IMR-90 (cell line): ENCODE measurements around the gene BMP8A. TPM values are rescaled to one million over a fixed set of nuclear protein-coding genes. Genes with fewer than 3 reads are reported as not detected.

Experiments
- ATAC-seq: fragments of 200-7000 bp; cut with Tn5 transposase; 2 replicates; pipeline ENCODE4 v1.9.1; 2020; ENCODE audit warnings: low read depth, mild to moderate bottlenecking, moderate library complexity
- BruUV-seq: library from RNA; stranded (reverse); fragments of 400-500 nt; replicated peaks from 2 replicates; lab custom pipeline; 2021; lab: Mats Ljungman, UMichigan
- CTCF ChIA-PET: fragments of 300-600 bp; formaldehyde crosslinking; extraction: SDS; loops from one replicate; lab custom pipeline; 2021; ENCODE audit warnings: antibody characterized with exemption; lab: Yijun Ruan, JAX
- POLR2A ChIA-PET: fragments of 300-600 bp; sonication (Branson Sonifier 250); formaldehyde crosslinking; loops from one replicate; lab custom pipeline; 2022; ENCODE audit warnings: antibody characterized with exemption; ENCODE audit not compliant: unreplicated experiment; lab: Charles Lee
- DNase-seq: peaks from one replicate; pipeline ENCODE4 v3.0.0; 2013
- H2AFZ ChIP-seq: replicated peaks from 2 replicates; pipeline ENCODE3; 2013; ENCODE audit warnings: low read length, mild to moderate bottlenecking; ENCODE audit not compliant: poor library complexity
- H2AK5ac ChIP-seq: 2 replicates; pipeline ENCODE4 v1.6.1; 2013; ENCODE audit warnings: low read depth, low read length, inconsistent platforms
- H2AK9ac ChIP-seq: replicated peaks from 2 replicates; pipeline ENCODE3; 2013; ENCODE audit warnings: mild to moderate bottlenecking, low read depth, low read length, moderate library complexity; ENCODE audit not compliant: poor library complexity
- H2BK120ac ChIP-seq: 2 replicates; pipeline ENCODE4 v1.6.1; 2013; ENCODE audit warnings: low read depth, low read length, inconsistent platforms
- H2BK15ac ChIP-seq: 3 replicates; pipeline ENCODE4 v1.6.1; 2013; ENCODE audit warnings: low read depth, low read length, inconsistent platforms
- H2BK20ac ChIP-seq: 2 replicates; pipeline ENCODE4 v1.6.1; 2013; ENCODE audit warnings: low read depth, mild to moderate bottlenecking, inconsistent platforms, low read length, moderate library complexity
- H2BK5ac ChIP-seq: 2 replicates; pipeline ENCODE4 v1.6.1; 2013; ENCODE audit warnings: mild to moderate bottlenecking, low read depth, low read length, inconsistent platforms; ENCODE audit not compliant: poor library complexity, severe bottlenecking
- H3K14ac ChIP-seq: replicated peaks from 2 replicates; pipeline ENCODE4 v1.6.1; 2013; ENCODE audit warnings: low read depth, low read length, inconsistent platforms
- H3K18ac ChIP-seq: 2 replicates; pipeline ENCODE4 v1.6.1; 2013; ENCODE audit warnings: low read depth, low read length, control low read depth
- H3K23ac ChIP-seq: 2 replicates; pipeline ENCODE4 v1.6.1; 2013; ENCODE audit warnings: low read depth, low read length, inconsistent platforms
- H3K27ac ChIP-seq: 2 replicates; pipeline ENCODE4 v1.5.1; 2013; ENCODE audit warnings: mild to moderate bottlenecking, control low read depth, low read length; ENCODE audit not compliant: insufficient read depth
- H3K27me3 ChIP-seq: 2 replicates; pipeline ENCODE4 v1.6.1; 2013; ENCODE audit warnings: low read length; ENCODE audit not compliant: control insufficient read depth, insufficient read depth
- H3K36me3 ChIP-seq: 2 replicates; pipeline ENCODE4 v1.6.1; 2013; ENCODE audit warnings: low read length, mixed read lengths; ENCODE audit not compliant: control insufficient read depth, insufficient read depth
- H3K4ac ChIP-seq: 2 replicates; pipeline ENCODE4 v1.6.1; 2013; ENCODE audit warnings: low read depth, low read length, inconsistent platforms
- H3K4me1 ChIP-seq: 2 replicates; pipeline ENCODE4 v1.6.1; 2013; ENCODE audit warnings: low read length, mixed read lengths; ENCODE audit not compliant: control insufficient read depth, insufficient read depth
- H3K4me2 ChIP-seq: 2 replicates; pipeline ENCODE4 v1.6.1; 2013; ENCODE audit warnings: low read depth, mild to moderate bottlenecking, control low read depth, low read length, moderate library complexity
- H3K4me3 ChIP-seq: 2 replicates; pipeline ENCODE4 v1.5.1; 2013; ENCODE audit warnings: low read depth, mild to moderate bottlenecking, control low read depth, low read length, moderate library complexity; ENCODE audit not compliant: insufficient read depth
- H3K56ac ChIP-seq: 2 replicates; pipeline ENCODE4 v1.6.1; 2013; ENCODE audit warnings: low read length, inconsistent platforms; ENCODE audit not compliant: insufficient read depth; ENCODE audit errors: extremely low read depth
- H3K79me1 ChIP-seq, 2 experiments: 2 replicates each; pipeline ENCODE4 v1.6.1; 2013; ENCODE audit warnings: low read length in 2 of 2, inconsistent platforms in 1 of 2, low read depth in 1 of 2
- H3K9ac ChIP-seq: 2 replicates; pipeline ENCODE4 v1.6.1; 2013; ENCODE audit warnings: low read depth, low read length, control low read depth
- H3K9me1 ChIP-seq: 2 replicates; pipeline ENCODE4 v1.6.1; 2013; ENCODE audit warnings: low read length, inconsistent platforms; ENCODE audit not compliant: insufficient read depth
- H3K9me3 ChIP-seq: 2 replicates; pipeline ENCODE4 v1.6.1; 2013; ENCODE audit warnings: low read length; ENCODE audit not compliant: control insufficient read depth, insufficient read depth
- H4K20me1 ChIP-seq: 2 replicates; pipeline ENCODE4 v1.6.1; 2013; ENCODE audit warnings: low read length, inconsistent platforms; ENCODE audit not compliant: insufficient read depth
- H4K5ac ChIP-seq: 2 replicates; pipeline ENCODE4 v1.6.1; 2013; ENCODE audit warnings: mild to moderate bottlenecking, low read depth, low read length, control low read depth
- H4K8ac ChIP-seq, 2 experiments: 2 replicates each; pipeline ENCODE4 v1.6.1; 2013; ENCODE audit warnings: low read depth in 2 of 2, low read length in 2 of 2, control low read depth in 1 of 2, inconsistent platforms in 1 of 2
- H4K91ac ChIP-seq: 2 replicates; pipeline ENCODE4 v1.6.1; 2013; ENCODE audit warnings: low read depth, low read length, inconsistent platforms; ENCODE audit not compliant: insufficient read depth
- RCOR1 ChIP-seq: IDR thresholded peaks from 2 replicates; pipeline ENCODE4 v1.6.1; 2012; ENCODE audit warnings: mild to moderate bottlenecking, low read length, improper control_type of control experiment; ENCODE audit not compliant: insufficient replicate concordance
- WGBS, 2 experiments: methylation state at CpG; one replicate each; pipeline versions ENCODE4 v1.1.5 to v1.1.7; 2013; ENCODE audit warnings: missing lambda C conversion rate in 2 of 2; ENCODE audit not compliant: insufficient read length in 1 of 2; ENCODE audit errors: extremely low coverage in 2 of 2; 5-methylcytosine and 5-hydroxymethylcytosine counted together
- dilution Hi-C: fragments of 300-500 bp; cut with HindIII; formaldehyde crosslinking; loops from one replicate; pipeline ENCODE4 v1.14.3; 2018; ENCODE audit warnings: low sequenced_read_pairs; ENCODE audit not compliant: unreplicated experiment
- in situ Hi-C: fragments of 300-500 bp; cut with MboI; formaldehyde crosslinking; loops from 3 replicates; pipeline ENCODE4 v1.14.3; 2019; ENCODE audit warnings: low sequenced_read_pairs, inconsistent platforms, mixed read lengths
- intact Hi-C: fragments of 100-400 bp; cut with micrococcal nuclease; formaldehyde crosslinking; loops from 2 replicates; pipeline ENCODE4 v1.10.0; 2022
- polyA plus RNA-seq, 3 experiments: library from polyadenylated mRNA; depleted of rRNA; stranded (reverse); fragments of >200 nt; gene quantifications; 2 replicates each; pipeline ENCODE4 v1.2.3, GENCODE V29; 2012; ENCODE audit warnings: low replicate concordance in 1 of 3
- total RNA-seq: library from RNA; depleted of rRNA; stranded (reverse); fragments of >200 nt; gene quantifications from 2 replicates; pipeline ENCODE4 v1.2.3, GENCODE V29; 2012

Gene BMP8A
- total and polyA plus RNA-seq, 2 of the 4 experiments (the other 2 are of a cell fraction): not detected

GRCh38 chr1:39452081-39452480 lies 39.4 kb upstream of the BMP8A start:
- H4K91ac ChIP-seq: peak overlapping the region; percentile 84
- H4K20me1 ChIP-seq: peaks cover 4% of the 10 kb centered on the region; the same call in 1 of the 2 replicates
- H3K18ac ChIP-seq: peak overlapping the region; percentile 77
- H3K4me2 ChIP-seq: no peak overlapping the region
- peak overlapping the region; percentile 88 for H2BK5ac ChIP-seq
- H2AK9ac ChIP-seq: no peak overlapping the region
- ChIA-PET CTCF (no interaction called here), POLR2A (no interaction called here)
- dilution Hi-C loops: loop anchor here (25.0 kb wide), 1 partner anchor 90 kb away; no protein-coding TSS in a partner anchor
- WGBS, 2 experiments: 97% methylated on average over 5 of the region's 7 CpGs; no CpG with 5 or more reads in 1 of the 2 experiments
- H3K14ac ChIP-seq: peak overlapping the region; percentile 79
- intact Hi-C loops: no loop called here
- H3K4me3 ChIP-seq: no peak overlapping the region
- in situ Hi-C loops: no loop called here
- H3K36me3 ChIP-seq: peaks cover 71% of the 10 kb centered on the region
- H4K5ac ChIP-seq: 0 out of 2 replicates have a peak overlapping the region, but pooled peaks have one; percentile 40
- H3K9me1 ChIP-seq: peaks cover 10% of the 10 kb centered on the region
- H2AK5ac ChIP-seq: peak overlapping the region; percentile 91
- peaks cover 8% of the 10 kb centered on the region for H3K4me1 ChIP-seq
- H3K27ac ChIP-seq: peak overlapping the region; percentile 88
- peak overlapping the region; percentile 44 for H3K56ac ChIP-seq
- H2AFZ ChIP-seq: no peak overlapping the region
- H3K4ac ChIP-seq: peak overlapping the region; percentile 92
- no peak for TF ChIP-seq RCOR1
- no TSS peak for BruUV-seq
- peak overlapping the region; percentile 96; the same call in 2 of the 3 replicates for H2BK15ac ChIP-seq
- H3K23ac ChIP-seq: peak overlapping the region; percentile 23; the same call in 1 of the 2 replicates
- peak overlapping the region; percentile 5 to 66 for H4K8ac ChIP-seq
- H2BK20ac ChIP-seq: peak overlapping the region; percentile 84
- no peaks in the 10 kb centered on the region for H3K9me3 ChIP-seq
- ATAC-seq: no peak
- no peak for DNase-seq
- peak overlapping the region; percentile 14; the same call in 1 of the 2 replicates for H3K9ac ChIP-seq
- no peaks in the 10 kb centered on the region for H3K27me3 ChIP-seq
- H3K79me1 ChIP-seq: peaks cover 35 to 62% of the 10 kb centered on the region in 2 experiments
- peak overlapping the region; percentile 86 for H2BK120ac ChIP-seq
